Choroid plexus epithelial cell (primary cell): Measurements from ENCODE around the gene GUCD1.
A peak's percentile ranks its signal among the peaks of the same experiment; 100 is the strongest.
"Not testable (repeated sequence)": the region's sequence is repeated elsewhere in the genome, so short reads cannot be mapped to it uniquely, and the experiment has no call there.

Experiments
- DNase-seq: peaks from one replicate; pipeline ENCODE4 v3.0.0-alpha.2; 2010; ENCODE audit warnings: low read depth
- H3K4me3 ChIP-seq: 2 replicates; pipeline ENCODE4 v1.5.1; 2011; ENCODE audit warnings: low read depth, mild to moderate bottlenecking, control low read depth, low read length, moderate library complexity
- CTCF ChIP-seq: conservative IDR thresholded peaks from 2 replicates; pipeline ENCODE4 v1.5.1; 2011; ENCODE audit warnings: low read depth, mild to moderate bottlenecking, control low read depth, inconsistent platforms, low read length, moderate library complexity

GUCD1 gene

GRCh38 chr22:24553597-24554312 is 1.2 kb downstream of the GUCD1 start:
- H3K4me3 ChIP-seq, result peak overlapping the region; percentile 94
- peak; percentile 41 for DNase-seq
- TF ChIP-seq CTCF, result no peak

GRCh38 chr22:24552503-24553286 is 2.2 kb downstream of the GUCD1 start:
- H3K4me3 ChIP-seq, result not testable (repeated sequence)

GRCh38 chr22:24550902-24551435 is 4.0 kb downstream of the GUCD1 start:
- no peak overlapping the region for H3K4me3 ChIP-seq
- DNase-seq, result no peak
- TF ChIP-seq CTCF, result no peak

More at GRCh38 chr22:24552503-24553286, 2.2 kb downstream of the GUCD1 start:
- not testable (repeated sequence) for DNase-seq

GRCh38 chr22:24550028-24550901 is 4.7 kb downstream of the GUCD1 start:
- DNase-seq, result peak; percentile 13
- H3K4me3 ChIP-seq, result no peak overlapping the region
- no peak for TF ChIP-seq CTCF

GRCh38 chr22:24548812-24549211 is 6.1 kb downstream of the GUCD1 start:
- DNase-seq, result no peak
- H3K4me3 ChIP-seq, result no peak overlapping the region
- no peak for TF ChIP-seq CTCF

GRCh38 chr22:24543679-24544243 is 11.2 kb downstream of the GUCD1 start:
- no peak for TF ChIP-seq CTCF
- DNase-seq, result no peak
- no peak overlapping the region for H3K4me3 ChIP-seq
